Measurements from ENCODE around the gene INTS14. TPM values are rescaled to one million over a fixed set of nuclear protein-coding genes. Genes with fewer than 3 reads are reported as not detected.
A peak's percentile ranks its signal among the peaks of the same experiment; 100 is the strongest.

INTS14 gene
- total RNA-seq, 4 donors from 2014 or later = 11.9 to 20.0 (median 14.8) TPM

DNA sequence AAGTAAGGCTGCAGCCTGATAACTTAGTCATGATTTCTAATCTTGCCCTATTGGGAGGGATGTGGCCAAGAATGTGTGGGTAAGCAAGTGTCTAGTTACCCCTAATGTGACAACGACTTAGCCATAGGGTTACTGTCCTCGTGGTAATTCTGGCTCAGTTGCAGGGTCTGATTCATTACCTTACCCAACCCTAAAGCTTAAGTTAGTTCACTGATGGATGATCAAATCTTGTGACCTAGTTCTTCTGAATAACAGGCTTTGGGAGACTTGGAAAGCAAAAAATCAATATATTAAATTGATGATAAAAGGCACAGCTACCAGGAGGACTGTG, 1.6 kb upstream of the INTS14 start:
- Histone ChIP-seq H3K9me3 (no peaks in the 10 kb centered on the region), H3K4me1 (peaks cover 25 to 29% of the 10 kb centered on the region in 2 donors), H3K36me3 (no peaks in the 10 kb centered on the region), H3K4me3 (no peak overlapping the region), H3K27ac (peak overlapping the region; percentile 89 to 96 (median 95)), H3K27me3 (no peaks in the 10 kb centered on the region)
- DNase-seq (peak in 1 of 2 donors; percentile 31), ATAC-seq (peak; percentile 13 to 63)
- in situ Hi-C loops (cut with MboI; ENCODE audit: low sequenced_read_pairs in 4 of 4) = no loop called here
- intact Hi-C loops (cut with DNase I; ENCODE audit: low total_unique reads) = loop anchor here (5.0 to 10.0 kb wide), 3 partner anchors 180 to 478 kb away; partner anchors contain the start of genes DENND4A, PDCD7 and RNU5B-1
- TF ChIP-seq CTCF (IDR thresholded peaks at IDR 0.05 in 4 of 5, conservative IDR thresholded peaks at IDR 0.05 in 1 of 5) = no peak
- no peak for TF ChIP-seq POLR2A (IDR thresholded peaks at IDR 0.05)

DNA sequence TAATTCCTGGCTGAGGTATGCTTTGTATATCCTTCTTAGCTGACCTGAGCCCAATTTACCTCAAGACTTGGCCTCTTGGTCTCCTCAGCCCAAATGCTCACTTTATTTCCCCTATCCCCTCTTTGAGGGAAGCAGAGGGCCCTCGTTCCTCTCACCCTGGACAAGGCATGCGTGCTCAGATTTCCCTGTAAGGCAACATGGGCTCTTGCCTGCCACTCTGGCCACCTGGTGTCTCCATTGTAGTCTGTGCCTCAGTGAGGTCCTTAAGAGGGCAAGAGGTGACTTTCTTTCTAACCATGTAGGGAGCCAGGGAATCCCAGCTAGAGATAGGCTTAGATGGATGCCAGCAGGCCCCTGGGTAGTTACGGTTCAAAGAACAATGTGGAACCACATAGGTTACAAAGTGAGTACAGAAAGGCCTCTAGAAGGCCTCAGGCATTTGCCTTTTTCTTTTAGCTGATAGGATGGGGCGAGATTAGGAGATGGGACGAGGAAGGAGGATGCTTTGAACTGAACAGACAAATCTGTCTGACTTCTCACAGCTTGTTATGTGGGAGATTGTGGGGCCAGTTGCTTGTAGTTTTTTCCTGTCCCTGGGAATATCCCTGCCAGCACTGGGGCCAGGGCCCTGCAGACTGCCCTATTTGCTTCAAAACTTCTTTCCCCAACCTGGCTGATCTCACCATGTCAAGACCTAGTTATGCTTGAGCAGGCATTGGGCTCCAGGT, 1.1 kb upstream of the INTS14 start:
- H3K27ac ChIP-seq = peak overlapping the region; percentile 89 to 96 (median 95)
- peak overlapping the region; percentile 80 to 97 (median 87) for H3K4me3 ChIP-seq
- DNase-seq (no peak), ATAC-seq (no peak)
- no peaks in the 10 kb centered on the region for H3K36me3 ChIP-seq
- intact Hi-C loops (cut with DNase I; ENCODE audit: low total_unique reads) = loop anchor here (1.0 to 10.0 kb wide), 5 partner anchors 95 to 477 kb away; partner anchors contain the start of genes DENND4A, DPP8, PDCD7 and RAB11A
- no peaks in the 10 kb centered on the region for H3K9me3 ChIP-seq
- no peaks in the 10 kb centered on the region for H3K27me3 ChIP-seq
- H3K4me1 ChIP-seq = peaks cover 25 to 29% of the 10 kb centered on the region in 2 donors
- in situ Hi-C loops (cut with MboI; ENCODE audit: low sequenced_read_pairs in 4 of 4) = no loop called here
- no peak for TF ChIP-seq POLR2A (IDR thresholded peaks at IDR 0.05)
- no peak for TF ChIP-seq CTCF (IDR thresholded peaks at IDR 0.05 in 4 of 5, conservative IDR thresholded peaks at IDR 0.05 in 1 of 5)

DNA sequence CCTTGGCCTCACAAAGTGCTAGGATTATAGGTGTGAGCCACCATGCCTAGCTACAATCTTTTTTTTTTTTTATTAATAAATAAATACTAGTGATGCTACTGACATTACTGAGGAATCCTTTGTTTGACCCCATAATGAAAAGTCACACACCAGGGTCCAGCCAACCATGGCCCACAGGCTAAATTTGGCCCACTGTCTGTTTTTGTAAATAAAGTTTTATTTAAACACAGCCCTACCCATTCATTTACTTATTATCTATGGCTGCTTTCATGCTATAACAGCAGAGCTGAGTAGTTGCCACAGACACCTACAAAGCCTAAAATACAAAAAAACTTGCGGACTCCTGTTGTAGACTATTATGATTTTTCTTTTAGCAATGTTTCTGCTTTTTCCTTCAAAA, 7.4 kb downstream of the INTS14 start:
- TF ChIP-seq POLR2A (IDR thresholded peaks at IDR 0.05) = no peak

GRCh38 chr15:65603134-65603533, 7.8 kb downstream of the INTS14 start:
- Histone ChIP-seq H3K9me3 (no peaks in the 10 kb centered on the region), H3K36me3 (peaks cover 0 to 62% of the 10 kb centered on the region in 2 donors)
- intact Hi-C loops (cut with DNase I; ENCODE audit: low total_unique reads) = no loop called here

More for the DNA sequence above, 7.4 kb downstream of the INTS14 start:
- H3K4me3 ChIP-seq = no peak overlapping the region
- H3K9me3 ChIP-seq = no peaks in the 10 kb centered on the region
- H3K27ac ChIP-seq = no peak overlapping the region
- H3K4me1 ChIP-seq = no peaks in the 10 kb centered on the region
- peaks cover 0 to 58% of the 10 kb centered on the region in 2 donors for H3K36me3 ChIP-seq
- H3K27me3 ChIP-seq = no peaks in the 10 kb centered on the region
- intact Hi-C loops (cut with DNase I; ENCODE audit: low total_unique reads) (no loop called here), in situ Hi-C loops (cut with MboI; ENCODE audit: low sequenced_read_pairs in 4 of 4) (no loop called here)
- ATAC-seq = no peak
- DNase-seq = no peak

DNA sequence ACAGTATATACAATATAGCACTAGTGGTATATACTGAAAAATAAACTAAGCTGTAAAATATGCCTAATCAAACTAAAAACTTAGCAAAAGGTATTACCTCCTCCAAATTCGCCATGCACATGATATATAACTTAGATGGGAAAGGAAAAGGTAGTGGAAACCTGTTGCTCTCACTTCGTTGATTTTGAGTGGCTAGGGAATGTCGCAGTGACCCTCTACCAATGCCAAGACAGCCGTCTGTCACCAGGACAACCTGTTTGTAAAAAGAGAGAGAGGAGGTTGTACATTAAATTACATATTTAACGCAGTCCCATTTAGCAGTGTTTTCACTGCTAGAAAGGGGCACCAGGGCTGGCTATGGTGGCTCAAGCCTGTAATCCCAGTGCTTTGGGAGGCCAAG, 11.3 kb downstream of the INTS14 start:
- intact Hi-C loops (cut with DNase I; ENCODE audit: low total_unique reads) (no loop called here), in situ Hi-C loops (cut with MboI; ENCODE audit: low sequenced_read_pairs in 4 of 4) (no loop called here)
- DNase-seq (no peak), ATAC-seq (no peak)
- peaks cover 0 to 91% of the 10 kb centered on the region in 2 donors for H3K36me3 ChIP-seq
- no peak overlapping the region for H3K27ac ChIP-seq
- H3K27me3 ChIP-seq = no peaks in the 10 kb centered on the region
- H3K4me3 ChIP-seq = no peak overlapping the region
- no peaks in the 10 kb centered on the region for H3K4me1 ChIP-seq
- TF ChIP-seq POLR2A (IDR thresholded peaks at IDR 0.05) (no peak), CTCF (IDR thresholded peaks at IDR 0.05 in 4 of 5, conservative IDR thresholded peaks at IDR 0.05 in 1 of 5) (no peak)
- H3K9me3 ChIP-seq = no peaks in the 10 kb centered on the region

More at GRCh38 chr15:65603134-65603533, 7.8 kb downstream of the INTS14 start:
- in situ Hi-C loops (cut with MboI; ENCODE audit: low sequenced_read_pairs in 4 of 4) = no loop called here
- no peak for TF ChIP-seq POLR2A (IDR thresholded peaks at IDR 0.05)
- Histone ChIP-seq H3K27ac (no peak overlapping the region), H3K4me1 (no peaks in the 10 kb centered on the region), H3K27me3 (no peaks in the 10 kb centered on the region), H3K4me3 (no peak overlapping the region)
- DNase-seq = no peak
- ATAC-seq = no peak

All from gastrocnemius medialis (tissue), 4 donors.